Chondrocyte (in vitro differentiated cells): ENCODE results near the gene MOB4. TPM values are rescaled to one million over a fixed set of nuclear protein-coding genes. Genes with fewer than 3 reads are reported as not detected.
A peak's percentile ranks its signal among the peaks of the same experiment; 100 is the strongest.

Experiments
- DNase-seq: peaks from one replicate; pipeline ENCODE4 v3.0.0; 2021; ENCODE audit warnings: mixed read lengths, low spot score
- H3K27ac Mint-ChIP-seq: one replicate; pipeline ENCODE4 v1.8.0; 2021; ENCODE audit warnings: mild to moderate bottlenecking, moderate library complexity, mixed read lengths; ENCODE audit not compliant: unreplicated experiment
- H3K27me3 Mint-ChIP-seq: 2 replicates; pipeline ENCODE4 v1.8.0; 2021; ENCODE audit warnings: low read depth, mixed read lengths
- H3K36me3 Mint-ChIP-seq: 2 replicates; pipeline ENCODE4 v1.8.0; 2021; ENCODE audit warnings: low read depth, mixed read lengths
- H3K4me1 Mint-ChIP-seq: 2 replicates; pipeline ENCODE4 v1.8.0; 2021; ENCODE audit warnings: low read depth, mild to moderate bottlenecking, mixed read lengths
- H3K4me3 Mint-ChIP-seq: one replicate; pipeline ENCODE4 v1.8.0; 2021; ENCODE audit warnings: mild to moderate bottlenecking, moderate library complexity, mixed read lengths; ENCODE audit not compliant: unreplicated experiment
- H3K9me3 Mint-ChIP-seq: 2 replicates; pipeline ENCODE4 v1.8.0; 2021; ENCODE audit warnings: low read depth, mixed read lengths
- CTCF ChIP-seq: fragments of 200-600 bp; sonication (generic); IDR thresholded peaks from 2 replicates; pipeline ENCODE4 v1.5.0; 2021; ENCODE audit warnings: antibody characterized with exemption, mild to moderate bottlenecking, moderate library complexity
- total RNA-seq: library from RNA; stranded (reverse); gene quantifications from 3 replicates; pipeline ENCODE4 v1.2.1, GENCODE V29; 2021

Gene MOB4
- total RNA-seq, 1 donor from 2014 or later: 30.8 TPM

GRCh38 chr2:197502201-197502600 is 13.7 kb upstream of the MOB4 start:
- Mint-ChIP-seq H3K36me3 (peaks cover 5% of the 10 kb centered on the region), H3K9me3 (no peaks in the 10 kb centered on the region), H3K27ac (peak overlapping the region; percentile 24), H3K4me3 (peak overlapping the region; percentile 14), H3K4me1 (peaks cover 37% of the 10 kb centered on the region), H3K27me3 (no peaks in the 10 kb centered on the region)
- no peak for TF ChIP-seq CTCF
- DNase-seq: no peak

DNA sequence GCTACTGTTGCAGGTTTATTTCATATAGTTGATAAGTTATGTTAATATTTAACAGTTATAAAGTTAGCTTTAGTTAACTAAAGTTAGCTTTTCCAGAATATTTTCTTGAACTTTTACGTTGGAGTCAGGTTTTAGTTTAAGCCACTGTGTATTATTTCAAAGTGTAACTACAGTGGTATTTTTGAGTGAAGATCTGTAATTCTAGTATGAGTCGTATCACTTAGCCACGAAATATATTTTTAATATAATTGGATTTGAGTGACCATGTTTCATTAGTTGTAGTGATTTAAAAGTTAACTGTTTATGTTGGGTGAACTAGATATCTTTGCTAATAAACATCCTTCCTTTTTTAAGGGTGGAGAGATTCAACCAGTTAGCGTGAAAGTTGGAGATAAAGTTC is 13.2 kb upstream of the MOB4 start:
- Mint-ChIP-seq H3K4me1 (peaks cover 32% of the 10 kb centered on the region), H3K27me3 (no peaks in the 10 kb centered on the region), H3K4me3 (no peak overlapping the region), H3K27ac (peak overlapping the region; percentile 24), H3K36me3 (peaks cover 5% of the 10 kb centered on the region), H3K9me3 (no peaks in the 10 kb centered on the region)
- no peak for DNase-seq
- no peak for TF ChIP-seq CTCF

DNA sequence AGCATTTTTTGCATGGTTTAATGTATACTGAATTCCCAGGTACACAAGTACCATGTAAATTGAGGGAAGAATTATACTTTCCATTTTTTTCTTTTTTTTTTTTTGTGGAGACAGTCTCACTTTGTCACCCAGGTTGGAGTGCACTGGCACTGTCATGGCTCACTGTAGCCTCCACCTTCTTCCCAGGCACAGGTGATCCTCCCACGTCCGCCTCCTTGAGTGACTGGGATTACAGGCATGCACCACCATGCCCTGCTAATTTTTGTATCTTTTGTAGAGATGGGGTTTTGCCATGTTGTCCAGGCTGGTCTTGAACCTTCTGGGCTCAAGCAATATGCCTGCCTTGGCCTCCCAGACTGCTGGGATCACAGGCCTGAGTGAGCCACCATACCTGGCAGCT is 11.9 kb upstream of the MOB4 start:
- Mint-ChIP-seq H3K27me3 (no peaks in the 10 kb centered on the region), H3K36me3 (peaks cover 8% of the 10 kb centered on the region), H3K9me3 (no peaks in the 10 kb centered on the region), H3K4me1 (peaks cover 21% of the 10 kb centered on the region), H3K27ac (no peak overlapping the region), H3K4me3 (no peak overlapping the region)
- no peak for TF ChIP-seq CTCF
- no peak for DNase-seq

GRCh38 chr2:197504512-197504911 is 11.4 kb upstream of the MOB4 start:
- no peak for TF ChIP-seq CTCF
- Mint-ChIP-seq H3K27me3 (no peaks in the 10 kb centered on the region), H3K4me1 (peaks cover 21% of the 10 kb centered on the region), H3K27ac (no peak overlapping the region), H3K36me3 (peaks cover 8% of the 10 kb centered on the region), H3K9me3 (no peaks in the 10 kb centered on the region), H3K4me3 (no peak overlapping the region)
- no peak for DNase-seq

DNA sequence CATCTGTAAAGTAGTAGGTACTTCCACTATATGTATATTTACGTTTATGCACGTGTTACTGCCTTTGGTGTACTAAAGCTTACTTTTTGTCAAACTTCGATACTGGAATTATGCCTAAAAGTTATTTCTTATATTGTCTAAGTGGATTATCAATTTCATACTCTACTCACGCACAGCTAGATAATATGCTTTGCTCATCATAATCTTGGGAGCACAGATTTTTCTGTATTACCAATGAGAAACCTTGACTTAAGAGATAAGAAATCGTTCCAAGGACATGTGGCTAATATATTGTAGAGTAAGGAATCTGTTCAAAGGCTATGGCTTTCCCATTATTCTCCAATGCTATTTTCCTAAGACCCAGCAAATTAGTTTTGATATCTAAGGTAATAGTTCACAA is 9.2 kb upstream of the MOB4 start:
- no peak for TF ChIP-seq CTCF
- Mint-ChIP-seq H3K4me1 (peaks cover 13% of the 10 kb centered on the region), H3K36me3 (peaks cover 8% of the 10 kb centered on the region), H3K9me3 (no peaks in the 10 kb centered on the region), H3K27ac (no peak overlapping the region), H3K4me3 (no peak overlapping the region), H3K27me3 (no peaks in the 10 kb centered on the region)
- DNase-seq: no peak
